AG04450 (cell line): ENCODE results near the gene RNF13. TPM values are rescaled to one million over a fixed set of nuclear protein-coding genes. Genes with fewer than 3 reads are reported as not detected.
"Not testable (repeated sequence)": the region's sequence is repeated elsewhere in the genome, so short reads cannot be mapped to it uniquely, and the experiment has no call there.

Experiments
- CTCF ChIA-PET: fragments of 300-600, 350-600 bp; formaldehyde crosslinking; extraction: SDS; loops from one replicate; lab custom pipeline; 2022; ENCODE audit warnings: antibody characterized with exemption, inconsistent platforms; lab: Charles Lee
- POLR2A ChIA-PET: fragments of 350-600 bp; formaldehyde crosslinking; extraction: SDS; loops from one replicate; lab custom pipeline; 2021; ENCODE audit warnings: antibody characterized with exemption, inconsistent platforms; lab: Yijun Ruan, JAX
- DNase-seq: peaks from one replicate; pipeline ENCODE4 v3.0.0-alpha.2; 2011; ENCODE audit warnings: low read depth, low spot score
- H3K27ac ChIP-seq: one replicate; pipeline ENCODE4 v1.5.1; 2012; ENCODE audit warnings: low read depth, low read length, control low read depth
- H3K27me3 ChIP-seq: one replicate; pipeline ENCODE4 v1.6.0; 2012; ENCODE audit warnings: low read length; ENCODE audit not compliant: control insufficient read depth, insufficient read depth
- H3K4me3 ChIP-seq: 2 replicates; pipeline ENCODE4 v1.5.1; 2011; ENCODE audit warnings: mild to moderate bottlenecking, low read depth, low read length, control low read depth
- H3K9me3 ChIP-seq: 2 replicates; pipeline ENCODE4 v1.5.1; 2012; ENCODE audit warnings: low read length; ENCODE audit not compliant: control insufficient read depth, insufficient read depth
- CTCF ChIP-seq: IDR thresholded peaks from 2 replicates; pipeline ENCODE4 v1.5.1; 2011; ENCODE audit warnings: low read depth, low read length, control low read depth, inconsistent platforms
- polyA plus RNA-seq: library from polyadenylated mRNA; depleted of rRNA; stranded (reverse); fragments of >200 nt; gene quantifications from 2 replicates; pipeline ENCODE4 v1.2.3, GENCODE V29; 2011

RNF13 gene
- polyA plus RNA-seq, 1 experiment = 46.3 TPM

GRCh38 chr3:149941186-149941585 lies 128.2 kb downstream of the RNF13 start:
- H3K4me3 ChIP-seq = no peak overlapping the region
- TF ChIP-seq CTCF = no peak
- H3K27ac ChIP-seq = no peak overlapping the region
- DNase-seq = no peak
- H3K9me3 ChIP-seq = peaks cover 6% of the 10 kb centered on the region
- ChIA-PET POLR2A (no interaction called here), CTCF (no interaction called here)
- no peaks in the 10 kb centered on the region for H3K27me3 ChIP-seq

- H3K27ac ChIP-seq = no peak overlapping the region
- POLR2A ChIA-PET = no interaction called here
- CTCF ChIA-PET = no interaction called here
- no peaks in the 10 kb centered on the region for H3K27me3 ChIP-seq
- no peak for TF ChIP-seq CTCF
- H3K4me3 ChIP-seq = no peak overlapping the region
- peaks cover 6% of the 10 kb centered on the region for H3K9me3 ChIP-seq
- no peak for DNase-seq
Measured at GRCh38 chr3:149941946-149942345, 128.9 kb downstream of the RNF13 start.

- DNase-seq = no peak
- POLR2A ChIA-PET = no interaction called here
- H3K27me3 ChIP-seq = no peaks in the 10 kb centered on the region
- H3K9me3 ChIP-seq = peaks cover 9% of the 10 kb centered on the region
- TF ChIP-seq CTCF = no peak
- H3K27ac ChIP-seq = no peak overlapping the region
- no peak overlapping the region for H3K4me3 ChIP-seq
- CTCF ChIA-PET = no interaction called here
Measured at GRCh38 chr3:149942409-149942808, 129.4 kb downstream of the RNF13 start.

GRCh38 chr3:149943966-149944365 lies 131.0 kb downstream of the RNF13 start:
- CTCF ChIA-PET, H3K4me3 ChIP-seq, H3K27ac ChIP-seq, H3K27me3 ChIP-seq, POLR2A ChIA-PET, DNase-seq: not testable (repeated sequence)
- peaks cover 10% of the 10 kb centered on the region for H3K9me3 ChIP-seq

GRCh38 chr3:149947231-149947630 lies 134.2 kb downstream of the RNF13 start:
- Histone ChIP-seq H3K27ac (no peak overlapping the region), H3K27me3 (no peaks in the 10 kb centered on the region), H3K4me3 (no peak overlapping the region), H3K9me3 (peaks cover 10% of the 10 kb centered on the region)
- DNase-seq = no peak
- CTCF ChIA-PET = no interaction called here
- POLR2A ChIA-PET = interaction anchor here (0.7 kb wide), 1 partner anchor 171 kb away, joined by 5 read pairs; no protein-coding TSS in a partner anchor
- no peak for TF ChIP-seq CTCF

GRCh38 chr3:149949181-149949580 lies 136.2 kb downstream of the RNF13 start:
- TF ChIP-seq CTCF = no peak
- POLR2A ChIA-PET = no interaction called here
- H3K27ac ChIP-seq = no peak overlapping the region

More at GRCh38 chr3:149949181-149949580, 136.2 kb downstream of the RNF13 start:
- H3K4me3 ChIP-seq = no peak overlapping the region
- H3K9me3 ChIP-seq = peaks cover 10% of the 10 kb centered on the region
- CTCF ChIA-PET = interaction anchor here (0.6 to 1.6 kb wide), 4 partner anchors 12 to 494 kb away, joined by 3 to 7 read pairs (median 3); no protein-coding TSS in a partner anchor
- DNase-seq = no peak
- H3K27me3 ChIP-seq = no peaks in the 10 kb centered on the region
